Neural progenitor cell (in vitro differentiated cells): ENCODE measurements around the gene UMOD.

Experiments
- CTCF ChIP-seq: fragments of 200-600 bp; sonication (generic); IDR thresholded peaks from 2 replicates; pipeline ENCODE4 v1.5.1; 2017; ENCODE audit warnings: antibody characterized with exemption, mild to moderate bottlenecking
- EZH2 ChIP-seq: fragments of 200-600 bp; sonication (generic); IDR thresholded peaks from 2 replicates; pipeline ENCODE4 v1.6.1; 2017; ENCODE audit warnings: antibody characterized with exemption, mild to moderate bottlenecking, moderate library complexity
- EZH2phosphoT487 ChIP-seq: fragments of 200-600 bp; sonication (generic); IDR thresholded peaks from 2 replicates; pipeline ENCODE4 v1.6.1; 2017; ENCODE audit warnings: antibody characterized with exemption

GRCh38 chr16:20308266-20308665, 44.2 kb downstream of the UMOD start:
- TF ChIP-seq CTCF (no peak), EZH2 (no peak), EZH2phosphoT487 (no peak)
